ENCODE data around the gene RIIAD1. TPM values are rescaled to one million over a fixed set of nuclear protein-coding genes. Genes with fewer than 3 reads are reported as not detected.
A peak's percentile ranks its signal among the peaks of the same experiment; 100 is the strongest.

Gene RIIAD1
- total RNA-seq, 1 donor from 2014 or later, result not detected

GRCh38 chr1:151684128-151684527, 37.2 kb upstream of the RIIAD1 start:
- H3K27ac Mint-ChIP-seq (ENCODE audit: unreplicated experiment), result no peak overlapping the region
- peaks cover 6% of the 10 kb centered on the region for H3K36me3 Mint-ChIP-seq (ENCODE audit: low read depth)
- no peaks in the 10 kb centered on the region for H3K9me3 Mint-ChIP-seq (ENCODE audit: low read depth)
- TF ChIP-seq, protein P1, sequence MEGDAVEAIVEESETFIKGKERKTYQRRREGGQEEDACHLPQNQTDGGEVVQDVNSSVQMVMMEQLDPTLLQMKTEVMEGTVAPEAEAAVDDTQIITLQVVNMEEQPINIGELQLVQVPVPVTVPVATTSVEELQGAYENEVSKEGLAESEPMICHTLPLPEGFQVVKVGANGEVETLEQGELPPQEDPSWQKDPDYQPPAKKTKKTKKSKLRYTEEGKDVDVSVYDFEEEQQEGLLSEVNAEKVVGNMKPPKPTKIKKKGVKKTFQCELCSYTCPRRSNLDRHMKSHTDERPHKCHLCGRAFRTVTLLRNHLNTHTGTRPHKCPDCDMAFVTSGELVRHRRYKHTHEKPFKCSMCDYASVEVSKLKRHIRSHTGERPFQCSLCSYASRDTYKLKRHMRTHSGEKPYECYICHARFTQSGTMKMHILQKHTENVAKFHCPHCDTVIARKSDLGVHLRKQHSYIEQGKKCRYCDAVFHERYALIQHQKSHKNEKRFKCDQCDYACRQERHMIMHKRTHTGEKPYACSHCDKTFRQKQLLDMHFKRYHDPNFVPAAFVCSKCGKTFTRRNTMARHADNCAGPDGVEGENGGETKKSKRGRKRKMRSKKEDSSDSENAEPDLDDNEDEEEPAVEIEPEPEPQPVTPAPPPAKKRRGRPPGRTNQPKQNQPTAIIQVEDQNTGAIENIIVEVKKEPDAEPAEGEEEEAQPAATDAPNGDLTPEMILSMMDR (IDR thresholded peaks at IDR 0.05), result no peak
- H3K27me3 Mint-ChIP-seq (ENCODE audit: low read depth), result no peaks in the 10 kb centered on the region
- no peak overlapping the region for H3K4me3 Mint-ChIP-seq (ENCODE audit: unreplicated experiment)
- DNase-seq (ENCODE audit: low spot score), result no peak
- H3K4me1 Mint-ChIP-seq (ENCODE audit: low read depth), result peaks cover 27% of the 10 kb centered on the region

- H3K36me3 Mint-ChIP-seq (ENCODE audit: low read depth), result peaks cover 6% of the 10 kb centered on the region
- H3K4me1 Mint-ChIP-seq (ENCODE audit: low read depth), result peaks cover 6% of the 10 kb centered on the region
- TF ChIP-seq, protein P1 (IDR thresholded peaks at IDR 0.05), result no peak
- DNase-seq (ENCODE audit: low spot score), result no peak
- no peak overlapping the region for H3K27ac Mint-ChIP-seq (ENCODE audit: unreplicated experiment)
- H3K4me3 Mint-ChIP-seq (ENCODE audit: unreplicated experiment), result no peak overlapping the region
- H3K27me3 Mint-ChIP-seq (ENCODE audit: low read depth), result no peaks in the 10 kb centered on the region
- H3K9me3 Mint-ChIP-seq (ENCODE audit: low read depth), result no peaks in the 10 kb centered on the region
Measured at GRCh38 chr1:151686561-151686960, 34.8 kb upstream of the RIIAD1 start.

GRCh38 chr1:151689494-151689893, 31.8 kb upstream of the RIIAD1 start:
- Mint-ChIP-seq H3K27me3 (ENCODE audit: low read depth) (no peaks in the 10 kb centered on the region), H3K36me3 (ENCODE audit: low read depth) (peaks cover 22% of the 10 kb centered on the region), H3K4me1 (ENCODE audit: low read depth) (no peaks in the 10 kb centered on the region)

DNA sequence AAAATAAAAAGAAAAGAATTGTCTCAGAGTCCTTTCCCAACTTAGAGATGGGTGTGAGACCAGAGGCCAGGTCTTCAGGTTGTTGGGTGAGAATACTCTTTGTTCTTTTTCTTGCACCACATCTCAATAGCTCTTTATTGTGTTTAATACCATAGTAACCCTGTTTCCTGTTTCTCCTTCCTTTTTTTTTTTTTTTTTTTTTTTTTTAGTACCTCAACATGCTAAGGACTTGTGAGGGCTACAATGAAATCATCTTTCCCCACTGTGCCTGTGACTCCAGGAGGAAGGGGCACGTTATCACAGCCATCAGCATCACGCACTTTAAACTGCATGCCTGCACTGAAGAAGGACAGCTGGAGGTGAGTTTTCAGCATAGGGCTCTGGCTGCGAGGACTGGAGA, 29.1 kb upstream of the RIIAD1 start:
- TF ChIP-seq, protein P1 (IDR thresholded peaks at IDR 0.05), result no peak

More at GRCh38 chr1:151689494-151689893, 31.8 kb upstream of the RIIAD1 start:
- TF ChIP-seq, protein P1 (IDR thresholded peaks at IDR 0.05), result no peak
- H3K27ac Mint-ChIP-seq (ENCODE audit: unreplicated experiment), result no peak overlapping the region
- no peaks in the 10 kb centered on the region for H3K9me3 Mint-ChIP-seq (ENCODE audit: low read depth)
- H3K4me3 Mint-ChIP-seq (ENCODE audit: unreplicated experiment), result no peak overlapping the region
- DNase-seq (ENCODE audit: low spot score), result no peak

GRCh38 chr1:151693057-151693651, 28.2 kb upstream of the RIIAD1 start:
- Mint-ChIP-seq H3K4me1 (ENCODE audit: low read depth) (no peaks in the 10 kb centered on the region), H3K9me3 (ENCODE audit: low read depth) (no peaks in the 10 kb centered on the region), H3K27ac (ENCODE audit: unreplicated experiment) (no peak overlapping the region), H3K36me3 (ENCODE audit: low read depth) (peaks cover 23% of the 10 kb centered on the region), H3K4me3 (ENCODE audit: unreplicated experiment) (no peak overlapping the region), H3K27me3 (ENCODE audit: low read depth) (no peaks in the 10 kb centered on the region)
- TF ChIP-seq, protein P1 (IDR thresholded peaks at IDR 0.05), result peak; percentile 82
- DNase-seq (ENCODE audit: low spot score), result no peak

More for the DNA sequence above, 29.1 kb upstream of the RIIAD1 start:
- Mint-ChIP-seq H3K27me3 (ENCODE audit: low read depth) (no peaks in the 10 kb centered on the region), H3K9me3 (ENCODE audit: low read depth) (no peaks in the 10 kb centered on the region), H3K4me3 (ENCODE audit: unreplicated experiment) (no peak overlapping the region), H3K36me3 (ENCODE audit: low read depth) (peaks cover 23% of the 10 kb centered on the region), H3K4me1 (ENCODE audit: low read depth) (no peaks in the 10 kb centered on the region), H3K27ac (ENCODE audit: unreplicated experiment) (no peak overlapping the region)
- no peak for DNase-seq (ENCODE audit: low spot score)

All from chondrocyte (in vitro differentiated cells).